ENCODE results near the gene VANGL1.

GRCh38 chr1:115595279-115596079, 46.3 kb upstream of the VANGL1 start:
- no peak for TF ChIP-seq ZNF17 (CRISPR knock-in tag; IDR thresholded peaks at IDR 0.05)
- no peak for TF ChIP-seq ZNF576 (CRISPR knock-in tag; IDR thresholded peaks at IDR 0.05)
- no peak for TF ChIP-seq ZNF841 (CRISPR knock-in tag; IDR thresholded peaks at IDR 0.05; ENCODE audit: borderline replicate concordance)
- peak; percentile 86 for TF ChIP-seq CTCF (CRISPR knock-in tag; IDR thresholded peaks at IDR 0.05)
- TF ChIP-seq ZFP41 (CRISPR knock-in tag; IDR thresholded peaks at IDR 0.05; ENCODE audit: borderline replicate concordance), result no peak
- TF ChIP-seq AGO1 (IDR thresholded peaks at IDR 0.05; ENCODE audit: low read depth, low read length, poor library complexity, severe bottlenecking), result no peak
- TF ChIP-seq SATB2 (CRISPR knock-in tag; IDR thresholded peaks at IDR 0.05), result no peak
- TF ChIP-seq ZNF790 (CRISPR knock-in tag; IDR thresholded peaks at IDR 0.05; ENCODE audit: borderline replicate concordance), result no peak
- TF ChIP-seq ETV6 (CRISPR knock-in tag; conservative IDR thresholded peaks at IDR 0.05), result no peak
- no peak for TF ChIP-seq ZNF777 (CRISPR knock-in tag; IDR thresholded peaks at IDR 0.05)
- no peak for TF ChIP-seq HNRNPK (IDR thresholded peaks at IDR 0.05; ENCODE audit: low read depth, low read length, poor library complexity, severe bottlenecking)
- no peak for TF ChIP-seq CHD2 (IDR thresholded peaks at IDR 0.05; ENCODE audit: low read depth, low read length)
- TF ChIP-seq YY1 (IDR thresholded peaks at IDR 0.05; ENCODE audit: insufficient read depth, insufficient replicate concordance, low read depth, low read length), result no peak
